ENCODE data around the gene GJB3.

DNA sequence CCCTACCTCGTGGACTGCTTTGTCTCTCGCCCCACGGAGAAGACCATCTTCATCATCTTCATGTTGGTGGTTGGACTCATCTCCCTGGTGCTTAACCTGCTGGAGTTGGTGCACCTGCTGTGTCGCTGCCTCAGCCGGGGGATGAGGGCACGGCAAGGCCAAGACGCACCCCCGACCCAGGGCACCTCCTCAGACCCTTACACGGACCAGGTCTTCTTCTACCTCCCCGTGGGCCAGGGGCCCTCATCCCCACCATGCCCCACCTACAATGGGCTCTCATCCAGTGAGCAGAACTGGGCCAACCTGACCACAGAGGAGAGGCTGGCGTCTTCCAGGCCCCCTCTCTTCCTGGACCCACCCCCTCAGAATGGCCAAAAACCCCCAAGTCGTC lies 13.8 kb downstream of the GJB3 start:
- TF ChIP-seq ZNF274 (IDR thresholded peaks at IDR 0.05; ENCODE audit: low read depth, low read length) = no peak
- TF ChIP-seq YY1 (IDR thresholded peaks at IDR 0.05; ENCODE audit: insufficient read depth, insufficient read length) = no peak
- no peak for TF ChIP-seq SUZ12 (IDR thresholded peaks at IDR 0.05; ENCODE audit: extremely low read depth, insufficient read depth, insufficient read length)

All from NT2/D1 (cell line).